Common myeloid progenitor, CD34-positive (primary cell): ENCODE data around the gene PRDM9.
"Not testable (repeated sequence)": the region's sequence is repeated elsewhere in the genome, so short reads cannot be mapped to it uniquely, and the experiment has no call there.

Experiments
- CTCF ChIA-PET: fragments of 350-600 bp; sonication (Branson Sonifier 250); formaldehyde crosslinking; loops from one replicate; lab custom pipeline; 2021; ENCODE audit warnings: antibody characterized with exemption; lab: Charles Lee
- POLR2A ChIA-PET: fragments of 350-600 bp; sonication (Branson Sonifier 250); formaldehyde crosslinking; loops from one replicate; lab custom pipeline; 2021; ENCODE audit warnings: antibody characterized with exemption; lab: Charles Lee
- DNase-seq, 3 donors: peaks; one replicate each; pipeline versions ENCODE4 v3.0.0 to v3.0.0-alpha.2; 2013
- H3K27ac ChIP-seq, 2 experiments: 1 replicate in 1 of 2; 2 replicates in 1 of 2; pipeline ENCODE4 v1.7.0; 2013; ENCODE audit warnings: inconsistent platforms in 2 of 2, low read length in 2 of 2, mild to moderate bottlenecking in 2 of 2, low read depth in 1 of 2, moderate library complexity in 1 of 2; ENCODE audit not compliant: severe bottlenecking in 2 of 2, insufficient read depth in 1 of 2, poor library complexity in 1 of 2
- H3K27me3 ChIP-seq, 5 experiments: replicated peaks in 2 of 5; 1 replicate in 3 of 5; 2 replicates in 2 of 5; pipeline versions ENCODE4 v1.6.1 to v1.7.0; 2013; ENCODE audit warnings: low read length in 4 of 5, mild to moderate bottlenecking in 2 of 5, moderate library complexity in 2 of 5, inconsistent platforms in 1 of 5; ENCODE audit not compliant: insufficient read depth in 5 of 5, control insufficient read depth in 4 of 5
- H3K36me3 ChIP-seq, 4 experiments: 1 replicate in 2 of 4; 2 replicates in 2 of 4; pipeline versions ENCODE4 v1.6.1 to v1.7.0; 2013; ENCODE audit warnings: low read length in 3 of 4, control low read depth in 1 of 4, mild to moderate bottlenecking in 1 of 4; ENCODE audit not compliant: control insufficient read depth in 4 of 4, insufficient read depth in 4 of 4
- H3K4me1 ChIP-seq, 4 experiments: 1 replicate in 3 of 4; 2 replicates in 1 of 4; pipeline versions ENCODE4 v1.6.1 to v1.7.1; 2013; ENCODE audit warnings: low read length in 3 of 4, mild to moderate bottlenecking in 3 of 4, control low read depth in 1 of 4, inconsistent platforms in 1 of 4, moderate library complexity in 1 of 4; ENCODE audit not compliant: control insufficient read depth in 4 of 4, insufficient read depth in 4 of 4; ENCODE audit errors: control extremely low read depth in 1 of 4
- H3K4me3 ChIP-seq, 7 experiments: 1 replicate in 4 of 7; 2 replicates in 3 of 7; pipeline versions ENCODE4 v1.5.1 to v1.7.0; 2013; ENCODE audit warnings: mild to moderate bottlenecking in 7 of 7, low read length in 6 of 7, moderate library complexity in 6 of 7, inconsistent platforms in 2 of 7, low read depth in 2 of 7, control low read depth in 1 of 7; ENCODE audit not compliant: insufficient read depth in 4 of 7, control insufficient read depth in 1 of 7; ENCODE audit errors: extremely low read depth in 1 of 7
- H3K9me3 ChIP-seq, 5 experiments: 1 replicate in 4 of 5; 2 replicates in 1 of 5; pipeline versions ENCODE4 v1.6.1 to v1.7.1; 2013; ENCODE audit warnings: low read length in 4 of 5, mild to moderate bottlenecking in 2 of 5, inconsistent platforms in 1 of 5, low read depth in 1 of 5, moderate library complexity in 1 of 5; ENCODE audit not compliant: control insufficient read depth in 4 of 5, insufficient read depth in 2 of 5; ENCODE audit errors: control extremely low read depth in 1 of 5
- WGBS: methylation state at CpG from one replicate; pipeline ENCODE4 v1.1.5; 2013; ENCODE audit not compliant: insufficient coverage; 5-methylcytosine and 5-hydroxymethylcytosine counted together

Gene PRDM9

GRCh38 chr5:23525751-23526150 lies 18.3 kb downstream of the PRDM9 start:
- DNase-seq = no peak
- Histone ChIP-seq H3K36me3 (no peaks in the 10 kb centered on the region), H3K4me1 (no peaks in the 10 kb centered on the region), H3K27ac (no peak overlapping the region), H3K4me3 (no peak overlapping the region), H3K27me3 (no peaks in the 10 kb centered on the region), H3K9me3 (no peaks in the 10 kb centered on the region)
- ChIA-PET POLR2A (no interaction called here), CTCF (no interaction called here)

- H3K4me3 ChIP-seq, H3K36me3 ChIP-seq, H3K27me3 ChIP-seq, H3K27ac ChIP-seq, DNase-seq, POLR2A ChIA-PET, CTCF ChIA-PET, H3K4me1 ChIP-seq, H3K9me3 ChIP-seq: not testable (repeated sequence)
- 100% methylated on average over 2 of the region's 5 CpGs for WGBS
Observed at GRCh38 chr5:23526616-23527015, 19.2 kb downstream of the PRDM9 start.

- WGBS = 95% methylated on average over 4 of the region's 15 CpGs
- H3K4me3 ChIP-seq, H3K4me1 ChIP-seq, CTCF ChIA-PET, H3K27me3 ChIP-seq, H3K9me3 ChIP-seq, H3K36me3 ChIP-seq, POLR2A ChIA-PET, H3K27ac ChIP-seq, DNase-seq: not testable (repeated sequence)
Observed at GRCh38 chr5:23527216-23527920, 20.0 kb downstream of the PRDM9 start.

GRCh38 chr5:23528677-23529076 lies 21.3 kb downstream of the PRDM9 start:
- ChIA-PET CTCF (interaction anchor here (1.1 kb wide), 1 partner anchor 9 kb away, joined by 3 read pairs; no protein-coding TSS in a partner anchor), POLR2A (no interaction called here)
- H3K4me1 ChIP-seq = no peaks in the 10 kb centered on the region
- 80% methylated on average over 1 of the region's 4 CpGs for WGBS
- no peaks in the 10 kb centered on the region for H3K36me3 ChIP-seq
- DNase-seq = no peak
- H3K9me3 ChIP-seq = no peaks in the 10 kb centered on the region
- H3K27ac ChIP-seq = no peak overlapping the region
- H3K27me3 ChIP-seq = no peaks in the 10 kb centered on the region
- no peak overlapping the region for H3K4me3 ChIP-seq

GRCh38 chr5:23530571-23530970 lies 23.2 kb downstream of the PRDM9 start:
- H3K36me3 ChIP-seq = no peaks in the 10 kb centered on the region
- ChIA-PET POLR2A (no interaction called here), CTCF (no interaction called here)

GRCh38 chr5:23571059-23571458 lies 63.6 kb downstream of the PRDM9 start:
- 93% methylated on average over 2 of the region's 4 CpGs for WGBS
- Histone ChIP-seq H3K36me3 (no peaks in the 10 kb centered on the region), H3K27ac (no peak overlapping the region), H3K4me1 (no peaks in the 10 kb centered on the region), H3K4me3 (no peak overlapping the region), H3K27me3 (no peaks in the 10 kb centered on the region), H3K9me3 (no peaks in the 10 kb centered on the region)
- ChIA-PET POLR2A (interaction anchor here (0.7 kb wide), 1 partner anchor 17 kb away, joined by 3 read pairs; no protein-coding TSS in a partner anchor), CTCF (no interaction called here)
- DNase-seq = no peak

More at GRCh38 chr5:23530571-23530970, 23.2 kb downstream of the PRDM9 start:
- no peak overlapping the region for H3K27ac ChIP-seq
- H3K4me3 ChIP-seq = no peak overlapping the region
- no peak for DNase-seq
- no peaks in the 10 kb centered on the region for H3K9me3 ChIP-seq
- H3K27me3 ChIP-seq = no peaks in the 10 kb centered on the region
- H3K4me1 ChIP-seq = no peaks in the 10 kb centered on the region
